Sigmoid colon (tissue), 4 donors: ENCODE measurements around the gene EIF4A2.

Experiments used
- CTCF ChIP-seq, 4 experiments: fragments of 450-650 bp in 3 of 4; fragments of 200-600 bp in 1 of 4; IDR thresholded peaks; one replicate each; pipeline ENCODE4 v1.5.1; 2016 to 2019; ENCODE audit warnings: antibody characterized with exemption in 4 of 4, mild to moderate bottlenecking in 3 of 4, moderate library complexity in 2 of 4
- EP300 ChIP-seq, 4 donors: sonication (generic); formaldehyde crosslinking; IDR thresholded peaks; one replicate each; pipeline ENCODE4 v1.6.1; 2017; ENCODE audit warnings: antibody characterized with exemption in 4 of 4
- POLR2A ChIP-seq, 2 donors: fragments of 450-650 bp; IDR thresholded peaks; one replicate each; pipeline ENCODE4 v1.6.1; 2016; ENCODE audit warnings: antibody characterized with exemption in 2 of 2, mild to moderate bottlenecking in 2 of 2, moderate library complexity in 2 of 2
- POLR2AphosphoS5 ChIP-seq, 4 donors: sonication (generic); formaldehyde crosslinking; IDR thresholded peaks; one replicate each; pipeline ENCODE4 v1.6.1; 2017; ENCODE audit warnings: antibody characterized with exemption in 4 of 4

- TF ChIP-seq CTCF (IDR thresholded peaks at IDR 0.05) (no peak), POLR2AphosphoS5 (IDR thresholded peaks at IDR 0.05) (no peak), EP300 (IDR thresholded peaks at IDR 0.05) (no peak), POLR2A (IDR thresholded peaks at IDR 0.05) (no peak)
These were observed 1.6 kb downstream of the EIF4A2 start for GRCh38 chr3:186784820-186785494.
